WERI-Rb-1 (cell line): Measurements from ENCODE around the gene DPH6.

ENCODE experiments used
- DNase-seq: peaks from one replicate; pipeline ENCODE4 v3.0.0-alpha.2; 2020
- H3K27ac ChIP-seq: fragments of 250-450 bp; sonication (Bioruptor Pico); 2 replicates; pipeline ENCODE4 v1.5.1; 2020; ENCODE audit warnings: mild to moderate bottlenecking, moderate library complexity
- H3K27me3 ChIP-seq: fragments of 250-450 bp; sonication (Bioruptor Pico); 2 replicates; pipeline ENCODE4 v1.5.1; 2021; ENCODE audit warnings: mild to moderate bottlenecking, low read depth, moderate library complexity; ENCODE audit not compliant: insufficient read depth, severe bottlenecking
- H3K36me3 ChIP-seq: fragments of 250-450 bp; sonication (Bioruptor Pico); 2 replicates; pipeline ENCODE4 v1.5.1; 2020; ENCODE audit warnings: mild to moderate bottlenecking, moderate library complexity
- H3K4me3 ChIP-seq: 2 replicates; pipeline ENCODE4 v1.5.1; 2011; ENCODE audit warnings: low read depth, mild to moderate bottlenecking, control low read depth, low read length
- H3K9me3 ChIP-seq: fragments of 250-450 bp; sonication (Bioruptor Pico); 2 replicates; pipeline ENCODE4 v1.5.1; 2021; ENCODE audit warnings: mild to moderate bottlenecking, moderate library complexity; ENCODE audit not compliant: severe bottlenecking
- TF ChIP-seq, protein P1 (sequence below): IDR thresholded peaks from 2 replicates; pipeline ENCODE4 v1.5.1; 2011; ENCODE audit warnings: low read depth, mild to moderate bottlenecking, control low read depth, inconsistent platforms, low read length

The DPH6 gene

DNA sequence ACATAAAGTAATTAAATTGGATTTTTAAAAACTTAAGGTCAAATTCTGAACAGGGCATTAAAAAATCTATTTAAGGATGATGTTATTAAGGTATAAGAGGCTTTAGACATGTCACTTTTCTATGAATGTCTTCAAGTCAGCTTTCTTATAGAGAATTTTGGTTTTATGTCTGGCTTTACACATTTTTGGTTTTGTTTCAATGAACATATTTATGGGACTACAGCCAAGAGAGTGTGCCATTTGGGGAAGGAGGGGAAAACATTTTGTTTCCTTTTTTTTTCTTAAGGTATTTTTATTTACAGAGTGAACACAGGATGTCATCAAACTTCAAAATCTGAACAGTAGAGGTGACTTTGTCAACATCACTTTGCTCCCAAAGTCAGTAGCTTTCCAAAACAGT lies 222.8 kb downstream of the DPH6 start:
- no peak overlapping the region for H3K27ac ChIP-seq
- no peak for DNase-seq
- H3K4me3 ChIP-seq = no peak overlapping the region
- TF ChIP-seq, protein P1, sequence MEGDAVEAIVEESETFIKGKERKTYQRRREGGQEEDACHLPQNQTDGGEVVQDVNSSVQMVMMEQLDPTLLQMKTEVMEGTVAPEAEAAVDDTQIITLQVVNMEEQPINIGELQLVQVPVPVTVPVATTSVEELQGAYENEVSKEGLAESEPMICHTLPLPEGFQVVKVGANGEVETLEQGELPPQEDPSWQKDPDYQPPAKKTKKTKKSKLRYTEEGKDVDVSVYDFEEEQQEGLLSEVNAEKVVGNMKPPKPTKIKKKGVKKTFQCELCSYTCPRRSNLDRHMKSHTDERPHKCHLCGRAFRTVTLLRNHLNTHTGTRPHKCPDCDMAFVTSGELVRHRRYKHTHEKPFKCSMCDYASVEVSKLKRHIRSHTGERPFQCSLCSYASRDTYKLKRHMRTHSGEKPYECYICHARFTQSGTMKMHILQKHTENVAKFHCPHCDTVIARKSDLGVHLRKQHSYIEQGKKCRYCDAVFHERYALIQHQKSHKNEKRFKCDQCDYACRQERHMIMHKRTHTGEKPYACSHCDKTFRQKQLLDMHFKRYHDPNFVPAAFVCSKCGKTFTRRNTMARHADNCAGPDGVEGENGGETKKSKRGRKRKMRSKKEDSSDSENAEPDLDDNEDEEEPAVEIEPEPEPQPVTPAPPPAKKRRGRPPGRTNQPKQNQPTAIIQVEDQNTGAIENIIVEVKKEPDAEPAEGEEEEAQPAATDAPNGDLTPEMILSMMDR = no peak
- no peaks in the 10 kb centered on the region for H3K36me3 ChIP-seq
- H3K27me3 ChIP-seq = no peaks in the 10 kb centered on the region
- no peaks in the 10 kb centered on the region for H3K9me3 ChIP-seq

DNA sequence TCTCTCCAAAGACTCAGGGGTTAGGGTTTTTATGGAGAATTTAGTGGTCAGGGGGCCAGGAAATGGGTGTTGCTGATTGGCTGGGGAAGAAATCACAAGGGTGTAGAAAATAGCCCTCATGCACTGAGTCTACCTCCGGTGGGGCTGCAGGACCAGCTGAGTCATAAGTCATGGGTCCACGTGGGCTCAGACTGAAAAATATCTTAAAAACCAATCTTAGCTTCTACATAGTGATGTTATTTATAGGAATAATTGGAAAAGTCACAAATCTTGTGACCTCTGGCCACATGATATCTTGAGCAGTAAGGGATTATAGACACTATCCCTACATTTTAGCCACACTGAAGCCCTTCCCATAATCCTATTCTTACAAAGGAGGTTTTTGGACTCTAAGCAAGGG lies 224.0 kb downstream of the DPH6 start:
- TF ChIP-seq, protein P1 = no peak
- Histone ChIP-seq H3K4me3 (no peak overlapping the region), H3K27me3 (no peaks in the 10 kb centered on the region), H3K9me3 (no peaks in the 10 kb centered on the region), H3K27ac (no peak overlapping the region), H3K36me3 (no peaks in the 10 kb centered on the region)
- no peak for DNase-seq

DNA sequence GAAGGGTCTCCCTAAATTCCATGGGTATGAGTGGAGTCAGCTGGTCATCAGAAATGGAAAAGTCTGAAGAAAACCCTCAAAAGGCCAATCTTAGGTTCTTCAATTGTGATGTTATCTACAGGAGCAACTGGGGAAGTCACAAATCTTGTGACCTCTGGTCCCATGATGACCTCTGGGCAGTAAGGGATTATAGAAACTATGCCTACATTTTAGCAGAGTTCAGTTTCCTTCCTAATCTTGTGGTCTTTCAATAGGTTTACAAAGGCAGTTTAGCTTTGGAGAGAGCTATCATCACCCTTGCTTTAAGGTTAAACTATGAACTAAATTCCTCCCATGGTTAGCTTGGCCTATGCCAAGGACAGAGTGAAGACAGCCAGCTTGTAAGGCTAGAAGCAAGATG lies 225.1 kb downstream of the DPH6 start:
- H3K9me3 ChIP-seq = no peaks in the 10 kb centered on the region
- no peak for DNase-seq
- H3K27me3 ChIP-seq = no peaks in the 10 kb centered on the region
- no peak overlapping the region for H3K4me3 ChIP-seq
- no peak overlapping the region for H3K27ac ChIP-seq
- TF ChIP-seq, protein P1 = no peak
- no peaks in the 10 kb centered on the region for H3K36me3 ChIP-seq
